ENCODE results near the gene CLDN3. TPM values are rescaled to one million over a fixed set of nuclear protein-coding genes. Genes with fewer than 3 reads are reported as not detected.
A peak's percentile ranks its signal among the peaks of the same experiment; 100 is the strongest.

CLDN3 gene
- total and polyA plus RNA-seq, 2 experiments from 2014 or later: not detected

- no peaks in the 10 kb centered on the region for H4K20me1 ChIP-seq (ENCODE audit: insufficient read depth)
- no peak overlapping the region for H2AFZ ChIP-seq
- in situ Hi-C loops (cut with MboI): no loop called here
- WGBS, 2 experiments (ENCODE audit: low coverage in 1 of 2, low lambda C conversion rate in 2 of 2, missing lambda C conversion rate in 2 of 2): 26 to 27% methylated on average over 43 to 50 of the region's 53 CpGs
- no peak overlapping the region for H3K4me3 ChIP-seq
- H3K4me1 ChIP-seq (ENCODE audit: insufficient read depth): no peaks in the 10 kb centered on the region
- DNase-seq: peak; percentile 7
- no peaks in the 10 kb centered on the region for H3F3A ChIP-seq (ENCODE audit: insufficient read depth)
- H3K27me3 ChIP-seq (replicated peaks; ENCODE audit: insufficient read depth): peaks cover 18% of the 10 kb centered on the region
- H3K36me3 ChIP-seq (ENCODE audit: low read depth): no peaks in the 10 kb centered on the region
- H3K79me2 ChIP-seq (ENCODE audit: insufficient read depth): no peaks in the 10 kb centered on the region
- no peaks in the 10 kb centered on the region for H3K9me3 ChIP-seq (ENCODE audit: low read depth)
- no peak overlapping the region for H3K4me2 ChIP-seq (ENCODE audit: unreplicated experiment)
- H3K9me2 ChIP-seq (ENCODE audit: insufficient read depth): no peaks in the 10 kb centered on the region
- no peak overlapping the region for H3K27ac ChIP-seq
- H3K9ac ChIP-seq: no peak overlapping the region
- TF ChIP-seq EZH2phosphoT487 (IDR thresholded peaks at IDR 0.05; ENCODE audit: insufficient read depth, low read depth): no peak
Observed at GRCh38 chr7:73768641-73769480, 1.2 kb downstream of the CLDN3 start.

GRCh38 chr7:73766556-73767229 lies 3.4 kb downstream of the CLDN3 start:
- H3K79me2 ChIP-seq (ENCODE audit: insufficient read depth): no peaks in the 10 kb centered on the region
- no peak for DNase-seq
- 91 to 92% methylated on average over 17 of the region's 17 CpGs for WGBS, 2 experiments (ENCODE audit: low coverage in 1 of 2, low lambda C conversion rate in 2 of 2, missing lambda C conversion rate in 2 of 2)
- no peaks in the 10 kb centered on the region for H3F3A ChIP-seq (ENCODE audit: insufficient read depth)
- no peak overlapping the region for H3K4me2 ChIP-seq (ENCODE audit: unreplicated experiment)
- TF ChIP-seq EZH2 (IDR thresholded peaks at IDR 0.05; ENCODE audit: insufficient read depth, poor library complexity, severe bottlenecking): no peak
- no peak for TF ChIP-seq EZH2phosphoT487 (IDR thresholded peaks at IDR 0.05; ENCODE audit: insufficient read depth, low read depth)
- peaks cover 18% of the 10 kb centered on the region for H3K27me3 ChIP-seq (replicated peaks; ENCODE audit: insufficient read depth)
- H3K9me2 ChIP-seq (ENCODE audit: insufficient read depth): no peaks in the 10 kb centered on the region
- no peaks in the 10 kb centered on the region for H3K4me1 ChIP-seq (ENCODE audit: insufficient read depth)
- H3K27ac ChIP-seq: no peak overlapping the region
- H3K9ac ChIP-seq: no peak overlapping the region
- no peak overlapping the region for H2AFZ ChIP-seq
- no peaks in the 10 kb centered on the region for H3K9me3 ChIP-seq (ENCODE audit: low read depth)
- in situ Hi-C loops (cut with MboI): no loop called here
- no peaks in the 10 kb centered on the region for H3K36me3 ChIP-seq (ENCODE audit: low read depth)
- H4K20me1 ChIP-seq (ENCODE audit: insufficient read depth): no peaks in the 10 kb centered on the region
- H3K4me3 ChIP-seq: no peak overlapping the region

GRCh38 chr7:73762659-73762999 lies 7.4 kb downstream of the CLDN3 start:
- H3K4me2 ChIP-seq (ENCODE audit: unreplicated experiment): no peak overlapping the region
- H3K9me2 ChIP-seq (ENCODE audit: insufficient read depth): no peaks in the 10 kb centered on the region
- no peaks in the 10 kb centered on the region for H3K9me3 ChIP-seq (ENCODE audit: low read depth)
- no peak for DNase-seq
- 59 to 87% methylated on average over 1 of the region's 1 CpG for WGBS, 2 experiments (ENCODE audit: low coverage in 1 of 2, low lambda C conversion rate in 2 of 2, missing lambda C conversion rate in 2 of 2)
- no peaks in the 10 kb centered on the region for H3K36me3 ChIP-seq (ENCODE audit: low read depth)
- no peaks in the 10 kb centered on the region for H3K4me1 ChIP-seq (ENCODE audit: insufficient read depth)
- TF ChIP-seq EZH2phosphoT487 (IDR thresholded peaks at IDR 0.05; ENCODE audit: insufficient read depth, low read depth) (no peak), EZH2 (IDR thresholded peaks at IDR 0.05; ENCODE audit: insufficient read depth, poor library complexity, severe bottlenecking) (no peak)
- in situ Hi-C loops (cut with MboI): no loop called here
- no peaks in the 10 kb centered on the region for H3K27me3 ChIP-seq (replicated peaks; ENCODE audit: insufficient read depth)
- H3F3A ChIP-seq (ENCODE audit: insufficient read depth): no peaks in the 10 kb centered on the region
- H3K27ac ChIP-seq: no peak overlapping the region
- no peak overlapping the region for H3K4me3 ChIP-seq
- H3K9ac ChIP-seq: no peak overlapping the region
- H2AFZ ChIP-seq: no peak overlapping the region
- H3K79me2 ChIP-seq (ENCODE audit: insufficient read depth): no peaks in the 10 kb centered on the region
- H4K20me1 ChIP-seq (ENCODE audit: insufficient read depth): no peaks in the 10 kb centered on the region

- Histone ChIP-seq H3K9me2 (ENCODE audit: insufficient read depth) (no peaks in the 10 kb centered on the region), H3K27ac (no peak overlapping the region), H3K4me3 (no peak overlapping the region), H3K9me3 (ENCODE audit: low read depth) (no peaks in the 10 kb centered on the region), H3K36me3 (ENCODE audit: low read depth) (no peaks in the 10 kb centered on the region), H3K27me3 (replicated peaks; ENCODE audit: insufficient read depth) (no peaks in the 10 kb centered on the region), H3F3A (ENCODE audit: insufficient read depth) (no peaks in the 10 kb centered on the region), H3K9ac (no peak overlapping the region), H4K20me1 (ENCODE audit: insufficient read depth) (no peaks in the 10 kb centered on the region), H3K79me2 (ENCODE audit: insufficient read depth) (no peaks in the 10 kb centered on the region), H3K4me1 (ENCODE audit: insufficient read depth) (no peaks in the 10 kb centered on the region), H3K4me2 (ENCODE audit: unreplicated experiment) (no peak overlapping the region), H2AFZ (no peak overlapping the region)
- no peak for DNase-seq
- TF ChIP-seq EZH2 (IDR thresholded peaks at IDR 0.05; ENCODE audit: insufficient read depth, poor library complexity, severe bottlenecking) (no peak), EZH2phosphoT487 (IDR thresholded peaks at IDR 0.05; ENCODE audit: insufficient read depth, low read depth) (no peak)
- WGBS, 2 experiments (ENCODE audit: low coverage in 1 of 2, low lambda C conversion rate in 2 of 2, missing lambda C conversion rate in 2 of 2): 56 to 75% methylated on average over 6 to 8 of the region's 8 CpGs
- in situ Hi-C loops (cut with MboI): no loop called here
Observed at GRCh38 chr7:73761854-73762658, 8.0 kb downstream of the CLDN3 start.
